Keratinocyte (primary cell): ENCODE data around the gene RHOBTB3. TPM values are rescaled to one million over a fixed set of nuclear protein-coding genes. Genes with fewer than 3 reads are reported as not detected.

Experiments used
- DNase-seq: peaks from one replicate; pipeline ENCODE4 v3.0.0-alpha.2; 2011; ENCODE audit warnings: low read depth, missing footprints, low spot score
- FAIRE-seq: peaks from 2 replicates; lab custom pipeline; 2011; peaks lifted over from hg19 to GRCh38; lab: Jason Lieb, UNC
- H2AFZ ChIP-seq: 2 replicates; pipeline ENCODE4 v1.6.0; 2012; ENCODE audit warnings: low read length, control low read depth, inconsistent platforms; ENCODE audit not compliant: control insufficient read depth
- H3K27ac ChIP-seq: 2 replicates; pipeline ENCODE4 v1.5.1; 2011; ENCODE audit warnings: low read length; ENCODE audit not compliant: control insufficient read depth, insufficient read depth
- H3K27me3 ChIP-seq: 3 replicates; pipeline ENCODE4 v1.6.0; 2011; ENCODE audit warnings: low read length; ENCODE audit not compliant: control insufficient read depth, insufficient read depth; ENCODE audit errors: extremely low read depth
- H3K36me3 ChIP-seq, 2 experiments: 2 replicates in 1 of 2; 3 replicates in 1 of 2; pipeline ENCODE4 v1.5.1; 2011; ENCODE audit warnings: low read length in 2 of 2, mild to moderate bottlenecking in 1 of 2; ENCODE audit not compliant: control insufficient read depth in 2 of 2, insufficient read depth in 2 of 2; ENCODE audit errors: extremely low read depth in 1 of 2
- H3K4me1 ChIP-seq: 3 replicates; pipeline ENCODE4 v1.5.1; 2011; ENCODE audit warnings: low read length; ENCODE audit not compliant: control insufficient read depth, insufficient read depth; ENCODE audit errors: extremely low read depth
- H3K4me2 ChIP-seq: 3 replicates; pipeline ENCODE4 v1.6.0; 2011; ENCODE audit warnings: low read depth, low read length; ENCODE audit not compliant: control insufficient read depth, insufficient read depth; ENCODE audit errors: extremely low read depth
- H3K4me3 ChIP-seq, 3 experiments: fragments of 200-600 bp in 1 of 3; sonication (generic) in 1 of 3; 2 replicates in 2 of 3; 3 replicates in 1 of 3; pipeline ENCODE4 v1.5.1; 2011 to 2016; ENCODE audit warnings: low read length in 3 of 3, mild to moderate bottlenecking in 3 of 3, control low read depth in 2 of 3, inconsistent platforms in 1 of 3, low read depth in 1 of 3, mixed read lengths in 1 of 3, mixed run types in 1 of 3, moderate library complexity in 1 of 3; ENCODE audit not compliant: control insufficient read depth in 2 of 3, insufficient read depth in 2 of 3; ENCODE audit errors: extremely low read depth in 1 of 3
- H3K79me2 ChIP-seq: 2 replicates; pipeline ENCODE4 v1.6.0; 2012; ENCODE audit warnings: low read length; ENCODE audit not compliant: control insufficient read depth, insufficient read depth
- H3K9ac ChIP-seq: 3 replicates; pipeline ENCODE4 v1.6.0; 2011; ENCODE audit warnings: low read length; ENCODE audit not compliant: control insufficient read depth, insufficient read depth; ENCODE audit errors: extremely low read depth
- H3K9me1 ChIP-seq: 3 replicates; pipeline ENCODE4 v1.6.0; 2011; ENCODE audit warnings: low read length; ENCODE audit not compliant: control insufficient read depth, insufficient read depth; ENCODE audit errors: extremely low read depth
- H3K9me3 ChIP-seq: 2 replicates; pipeline ENCODE4 v1.5.1; 2012; ENCODE audit warnings: low read depth, low read length; ENCODE audit not compliant: control insufficient read depth
- H4K20me1 ChIP-seq: 3 replicates; pipeline ENCODE4 v1.6.0; 2011; ENCODE audit warnings: low read length; ENCODE audit not compliant: control insufficient read depth, insufficient read depth; ENCODE audit errors: extremely low read depth
- EZH2 ChIP-seq: IDR thresholded peaks from one replicate; pipeline ENCODE4 v1.6.1; 2012; ENCODE audit warnings: inconsistent platforms, mild to moderate bottlenecking, low read length, moderate library complexity
- dilution Hi-C: fragments of 300-500 bp; cut with MboI; formaldehyde crosslinking; loops from one replicate; pipeline ENCODE4 v1.7.0; 2020; ENCODE audit warnings: low sequenced_read_pairs; ENCODE audit not compliant: extremely low pct_ligation_motif_present
- polyA plus RNA-seq, 5 experiments: library from polyadenylated mRNA; depleted of rRNA in 3 of 5; stranded (reverse) in 3 of 5; stranded (forward) in 1 of 5; unstranded in 1 of 5; fragments of >200 nt; gene quantifications; 1 replicate in 1 of 5; 2 replicates in 3 of 5; 3 replicates in 1 of 5; pipeline versions ENCODE4 v1.2.1 to v1.2.3, GENCODE V29; 2011 to 2012; ENCODE audit warnings: missing spikeins in 2 of 5, low read depth in 1 of 5, low replicate concordance in 1 of 5
- TF ChIP-seq, protein P1 (sequence below), 3 experiments: IDR thresholded peaks in 1 of 3; conservative IDR thresholded peaks in 1 of 3; optimal IDR thresholded peaks in 1 of 3; 2 replicates in 2 of 3; 3 replicates in 1 of 3; pipeline versions ENCODE3 to v1.5.1; 2011; ENCODE audit warnings: low read length in 3 of 3, mild to moderate bottlenecking in 3 of 3, moderate library complexity in 2 of 3, control low read depth in 1 of 3, inconsistent platforms in 1 of 3; ENCODE audit not compliant: insufficient read depth in 2 of 3; ENCODE audit errors: extremely low read depth in 1 of 3

Gene RHOBTB3
- polyA plus RNA-seq, 1 donor (not counting 4 experiments of a cell fraction or from before 2014, with no cell fraction given) = 4.7 TPM

DNA sequence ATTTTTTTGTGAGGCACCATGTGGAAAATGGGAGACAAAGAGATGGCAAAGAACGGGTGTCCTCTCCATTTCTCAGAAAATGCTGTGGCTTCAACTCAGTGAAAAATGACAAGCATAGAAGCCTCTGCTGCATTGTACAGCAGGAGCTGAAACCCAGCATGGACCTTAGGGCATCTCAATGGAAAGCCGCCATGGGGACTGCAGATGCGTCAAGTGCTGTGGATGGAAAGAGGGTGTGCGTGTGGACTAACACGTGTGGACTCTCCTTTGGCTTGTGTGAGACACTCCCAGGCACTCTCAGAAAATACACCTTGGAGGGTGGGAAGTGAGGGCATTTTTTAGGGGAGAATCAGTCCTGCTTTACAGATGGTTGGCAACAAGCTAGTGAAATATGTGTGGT lies 93.6 kb downstream of the RHOBTB3 start:
- FAIRE-seq = no peak
- Histone ChIP-seq H3K9me3 (no peaks in the 10 kb centered on the region), H3K27ac (no peak overlapping the region), H3K4me1 (peaks cover 18% of the 10 kb centered on the region), H4K20me1 (no peaks in the 10 kb centered on the region), H3K9me1 (no peaks in the 10 kb centered on the region), H3K4me2 (no peak overlapping the region), H3K27me3 (no peaks in the 10 kb centered on the region), H3K4me3 (no peak overlapping the region), H3K79me2 (no peaks in the 10 kb centered on the region), H2AFZ (no peak overlapping the region), H3K9ac (no peak overlapping the region), H3K36me3 (no peaks in the 10 kb centered on the region)
- dilution Hi-C loops = no loop called here
- no peak for TF ChIP-seq EZH2
- TF ChIP-seq, protein P1, sequence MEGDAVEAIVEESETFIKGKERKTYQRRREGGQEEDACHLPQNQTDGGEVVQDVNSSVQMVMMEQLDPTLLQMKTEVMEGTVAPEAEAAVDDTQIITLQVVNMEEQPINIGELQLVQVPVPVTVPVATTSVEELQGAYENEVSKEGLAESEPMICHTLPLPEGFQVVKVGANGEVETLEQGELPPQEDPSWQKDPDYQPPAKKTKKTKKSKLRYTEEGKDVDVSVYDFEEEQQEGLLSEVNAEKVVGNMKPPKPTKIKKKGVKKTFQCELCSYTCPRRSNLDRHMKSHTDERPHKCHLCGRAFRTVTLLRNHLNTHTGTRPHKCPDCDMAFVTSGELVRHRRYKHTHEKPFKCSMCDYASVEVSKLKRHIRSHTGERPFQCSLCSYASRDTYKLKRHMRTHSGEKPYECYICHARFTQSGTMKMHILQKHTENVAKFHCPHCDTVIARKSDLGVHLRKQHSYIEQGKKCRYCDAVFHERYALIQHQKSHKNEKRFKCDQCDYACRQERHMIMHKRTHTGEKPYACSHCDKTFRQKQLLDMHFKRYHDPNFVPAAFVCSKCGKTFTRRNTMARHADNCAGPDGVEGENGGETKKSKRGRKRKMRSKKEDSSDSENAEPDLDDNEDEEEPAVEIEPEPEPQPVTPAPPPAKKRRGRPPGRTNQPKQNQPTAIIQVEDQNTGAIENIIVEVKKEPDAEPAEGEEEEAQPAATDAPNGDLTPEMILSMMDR (optimal IDR thresholded peaks at IDR 0.05 in 1 of 3, IDR thresholded peaks at IDR 0.05 in 1 of 3, conservative IDR thresholded peaks at IDR 0.05 in 1 of 3; ENCODE audit: extremely low read depth in 1 of 3, insufficient read depth in 2 of 3, low read length in 3 of 3) = no peak
- DNase-seq = no peak

DNA sequence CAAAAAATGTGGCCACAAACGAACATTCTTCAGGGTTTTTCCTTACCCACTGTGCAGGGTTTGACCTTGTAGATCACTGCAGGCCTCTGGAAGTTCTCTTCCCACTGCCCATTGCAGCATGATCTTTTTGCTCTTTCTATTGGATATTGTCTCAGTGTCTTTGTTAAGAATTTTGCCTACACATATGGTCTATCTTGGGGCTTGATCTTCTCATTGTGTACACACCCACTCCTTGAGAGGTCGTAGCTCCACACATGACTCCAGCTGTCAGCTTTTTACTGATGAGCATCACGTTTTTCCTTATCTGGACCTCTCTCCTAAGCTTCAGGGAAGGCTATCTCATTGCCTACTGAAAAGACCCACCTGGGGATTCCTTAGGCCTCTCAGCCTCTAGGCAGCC lies 94.4 kb downstream of the RHOBTB3 start:
- Histone ChIP-seq H3K27me3 (no peaks in the 10 kb centered on the region), H3K4me1 (peaks cover 18% of the 10 kb centered on the region), H3K36me3 (no peaks in the 10 kb centered on the region), H2AFZ (no peak overlapping the region), H3K9ac (no peak overlapping the region), H3K79me2 (no peaks in the 10 kb centered on the region), H3K27ac (no peak overlapping the region), H4K20me1 (no peaks in the 10 kb centered on the region), H3K9me1 (no peaks in the 10 kb centered on the region), H3K9me3 (no peaks in the 10 kb centered on the region), H3K4me3 (no peak overlapping the region), H3K4me2 (no peak overlapping the region)
- dilution Hi-C loops = no loop called here
- DNase-seq (no peak), FAIRE-seq (no peak)
- TF ChIP-seq EZH2 = no peak
- TF ChIP-seq, protein P1 (optimal IDR thresholded peaks at IDR 0.05 in 1 of 3, IDR thresholded peaks at IDR 0.05 in 1 of 3, conservative IDR thresholded peaks at IDR 0.05 in 1 of 3; ENCODE audit: extremely low read depth in 1 of 3, insufficient read depth in 2 of 3, low read length in 3 of 3) = no peak
